ENCODE measurements around the gene MAEA. TPM values are rescaled to one million over a fixed set of nuclear protein-coding genes. Genes with fewer than 3 reads are reported as not detected.

The MAEA gene
- total and polyA plus RNA-seq, 9 donors, result 23.8 to 71.3 (median 56.7) TPM

DNA sequence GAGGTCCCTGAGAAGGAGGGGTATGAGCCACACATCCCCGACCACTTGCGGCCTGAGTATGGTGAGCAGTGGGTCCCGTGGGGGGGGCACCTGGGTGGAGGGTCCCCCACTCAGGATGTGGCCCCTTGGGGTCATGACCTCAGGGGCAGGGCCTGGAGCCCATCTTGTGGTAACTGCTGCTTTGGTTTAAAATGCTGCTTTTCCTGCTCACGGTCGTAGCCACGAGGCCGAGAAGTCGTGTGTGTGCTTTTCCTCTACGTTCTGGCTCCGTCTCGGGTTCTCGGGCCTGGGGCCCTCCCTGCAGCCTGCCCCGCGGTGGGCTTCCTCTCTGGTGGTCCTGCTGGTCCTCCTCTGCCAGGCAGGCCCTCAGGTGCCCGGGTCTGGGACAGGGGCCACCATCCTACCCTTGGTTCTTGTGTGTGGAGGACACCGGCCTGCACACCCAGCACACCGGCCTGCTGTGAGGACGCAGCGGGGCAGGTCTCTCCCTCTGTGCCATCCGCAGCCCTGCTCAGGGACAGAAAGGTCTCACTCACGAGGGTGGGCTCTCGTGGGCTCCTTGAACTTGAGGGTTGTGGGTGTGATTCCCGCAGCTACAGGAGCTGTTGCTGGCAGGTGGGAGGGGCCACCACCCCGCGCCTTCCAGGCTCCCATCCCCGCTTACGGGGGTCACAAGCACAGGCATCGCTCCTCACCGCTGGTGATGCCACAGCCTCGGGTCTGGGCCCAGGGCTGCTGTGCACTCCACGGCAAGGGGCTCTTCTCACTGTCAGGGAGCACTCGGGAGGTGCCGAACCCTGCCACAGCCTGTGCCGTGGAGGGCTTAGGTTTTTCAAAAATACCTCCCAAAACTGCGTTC lies 76.9 kb downstream of the MAEA start:
- no peak overlapping the region for H3K27ac ChIP-seq
- H3K9me3 ChIP-seq, result no peaks in the 10 kb centered on the region
- TF ChIP-seq, protein P1, sequence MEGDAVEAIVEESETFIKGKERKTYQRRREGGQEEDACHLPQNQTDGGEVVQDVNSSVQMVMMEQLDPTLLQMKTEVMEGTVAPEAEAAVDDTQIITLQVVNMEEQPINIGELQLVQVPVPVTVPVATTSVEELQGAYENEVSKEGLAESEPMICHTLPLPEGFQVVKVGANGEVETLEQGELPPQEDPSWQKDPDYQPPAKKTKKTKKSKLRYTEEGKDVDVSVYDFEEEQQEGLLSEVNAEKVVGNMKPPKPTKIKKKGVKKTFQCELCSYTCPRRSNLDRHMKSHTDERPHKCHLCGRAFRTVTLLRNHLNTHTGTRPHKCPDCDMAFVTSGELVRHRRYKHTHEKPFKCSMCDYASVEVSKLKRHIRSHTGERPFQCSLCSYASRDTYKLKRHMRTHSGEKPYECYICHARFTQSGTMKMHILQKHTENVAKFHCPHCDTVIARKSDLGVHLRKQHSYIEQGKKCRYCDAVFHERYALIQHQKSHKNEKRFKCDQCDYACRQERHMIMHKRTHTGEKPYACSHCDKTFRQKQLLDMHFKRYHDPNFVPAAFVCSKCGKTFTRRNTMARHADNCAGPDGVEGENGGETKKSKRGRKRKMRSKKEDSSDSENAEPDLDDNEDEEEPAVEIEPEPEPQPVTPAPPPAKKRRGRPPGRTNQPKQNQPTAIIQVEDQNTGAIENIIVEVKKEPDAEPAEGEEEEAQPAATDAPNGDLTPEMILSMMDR (IDR thresholded peaks at IDR 0.05), result no peak
- TF ChIP-seq EP300 (IDR thresholded peaks at IDR 0.05) (no peak), POLR2A (IDR thresholded peaks at IDR 0.05) (no peak)
- no peaks in the 10 kb centered on the region for H3K4me1 ChIP-seq (ENCODE audit: insufficient read depth)
- H3K4me3 ChIP-seq, result no peak overlapping the region
- peak in 1 of 5 donors; percentile 32 for DNase-seq
- intact Hi-C loops (cut with DNase I), result no loop called here
- no peaks in the 10 kb centered on the region for H3K36me3 ChIP-seq
- WGBS, 3 donors, result 93 to 94% (median 93%) methylated on average over 34 to 35 of the region's 35 CpGs
- no peaks in the 10 kb centered on the region for H3K27me3 ChIP-seq

DNA sequence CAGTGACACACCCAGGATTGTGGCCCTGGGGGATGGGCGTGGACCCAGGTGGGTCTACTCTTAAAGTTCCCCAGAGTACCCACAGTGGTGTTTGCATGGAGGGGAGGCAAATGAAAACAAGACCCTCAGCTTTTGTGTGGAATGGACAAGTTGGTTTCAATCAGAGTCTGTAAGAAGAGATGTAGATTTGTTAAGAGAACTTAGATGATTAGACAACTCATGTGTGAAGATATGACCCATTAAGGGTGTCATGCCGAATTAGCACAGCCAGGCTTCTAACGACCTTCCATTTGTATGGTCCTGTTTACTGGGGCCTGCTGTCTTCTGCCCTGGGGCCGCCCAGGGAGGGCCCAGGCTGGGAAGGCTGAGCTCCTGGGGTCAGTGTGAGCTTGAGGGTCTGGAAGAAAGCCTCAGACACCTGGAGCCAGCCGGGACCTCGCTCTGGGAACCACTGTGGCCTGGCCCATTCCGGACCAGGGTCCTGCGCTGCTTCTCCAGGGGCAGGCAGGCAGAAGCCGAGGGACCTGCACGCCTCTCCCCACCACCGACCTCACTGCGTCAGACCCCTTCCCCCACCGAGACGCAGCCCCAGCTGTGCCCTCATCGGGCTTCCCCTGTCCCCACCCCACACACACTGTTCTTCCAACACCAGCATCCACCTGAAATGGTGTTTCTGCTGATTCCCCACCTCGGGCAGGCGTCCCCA lies 77.7 kb downstream of the MAEA start:
- intact Hi-C loops (cut with DNase I), result no loop called here
- no peak for TF ChIP-seq EP300 (IDR thresholded peaks at IDR 0.05)
- no peak for TF ChIP-seq POLR2A (IDR thresholded peaks at IDR 0.05)
- TF ChIP-seq, protein P1 (IDR thresholded peaks at IDR 0.05), result no peak
- H3K36me3 ChIP-seq, result no peaks in the 10 kb centered on the region
- 93 to 97% (median 93%) methylated on average over 17 of the region's 17 CpGs for WGBS, 3 donors
- peak in 1 of 5 donors; percentile 22 for DNase-seq
- no peaks in the 10 kb centered on the region for H3K4me1 ChIP-seq (ENCODE audit: insufficient read depth)
- no peaks in the 10 kb centered on the region for H3K27me3 ChIP-seq
- no peak overlapping the region for H3K4me3 ChIP-seq
- H3K27ac ChIP-seq, result no peak overlapping the region
- H3K9me3 ChIP-seq, result no peaks in the 10 kb centered on the region

GRCh38 chr4:1367936-1368289 lies 78.2 kb downstream of the MAEA start:
- TF ChIP-seq, protein P1 (IDR thresholded peaks at IDR 0.05), result no peak
- TF ChIP-seq EP300 (IDR thresholded peaks at IDR 0.05) (no peak), POLR2A (IDR thresholded peaks at IDR 0.05) (no peak)
- Histone ChIP-seq H3K9me3 (no peaks in the 10 kb centered on the region), H3K27ac (no peak overlapping the region), H3K36me3 (no peaks in the 10 kb centered on the region), H3K4me3 (no peak overlapping the region), H3K27me3 (no peaks in the 10 kb centered on the region), H3K4me1 (ENCODE audit: insufficient read depth) (no peaks in the 10 kb centered on the region)
- 95 to 97% (median 95%) methylated on average over 10 of the region's 10 CpGs for WGBS, 3 donors
- peak in 1 of 5 donors; percentile 25 for DNase-seq
- intact Hi-C loops (cut with DNase I), result no loop called here

GRCh38 chr4:1368421-1369090 lies 78.9 kb downstream of the MAEA start:
- Histone ChIP-seq H3K4me3 (no peak overlapping the region), H3K4me1 (ENCODE audit: insufficient read depth) (no peaks in the 10 kb centered on the region), H3K36me3 (no peaks in the 10 kb centered on the region), H3K27me3 (no peaks in the 10 kb centered on the region), H3K27ac (no peak overlapping the region), H3K9me3 (no peaks in the 10 kb centered on the region)
- 88 to 91% (median 90%) methylated on average over 17 to 24 of the region's 24 CpGs for WGBS, 3 donors
- intact Hi-C loops (cut with DNase I), result no loop called here
- DNase-seq, result peak in 2 of 5 donors; percentile 10 to 25
- TF ChIP-seq, protein P1 (IDR thresholded peaks at IDR 0.05), result no peak
- TF ChIP-seq POLR2A (IDR thresholded peaks at IDR 0.05) (no peak), EP300 (IDR thresholded peaks at IDR 0.05) (no peak)

All from ovary (tissue), 9 donors.